Muscle of leg (tissue), 11 donors: ENCODE results near the gene ITPRIP. TPM values are rescaled to one million over a fixed set of nuclear protein-coding genes. Genes with fewer than 3 reads are reported as not detected.

Source experiments
- DNase-seq: peaks from one replicate; pipeline ENCODE4 v3.0.0; 2013
- H3K27ac ChIP-seq: one replicate; pipeline ENCODE4 v1.5.1; 2013; ENCODE audit warnings: mild to moderate bottlenecking, low read length, control low read depth
- H3K27me3 ChIP-seq: one replicate; pipeline ENCODE4 v1.6.1; 2013; ENCODE audit warnings: low read length; ENCODE audit not compliant: control insufficient read depth, insufficient read depth
- H3K36me3 ChIP-seq: one replicate; pipeline ENCODE4 v1.6.1; 2013; ENCODE audit warnings: low read length; ENCODE audit not compliant: control insufficient read depth, insufficient read depth
- H3K4me1 ChIP-seq: one replicate; pipeline ENCODE4 v1.6.1; 2013; ENCODE audit warnings: low read length; ENCODE audit not compliant: control insufficient read depth, insufficient read depth
- H3K4me3 ChIP-seq: one replicate; pipeline ENCODE4 v1.5.1; 2013; ENCODE audit warnings: low read length, control low read depth
- H3K9me3 ChIP-seq: replicated peaks from 2 replicates; pipeline ENCODE4 v1.6.1; 2013; ENCODE audit warnings: low read depth, low read length; ENCODE audit not compliant: control insufficient read depth
- WGBS: methylation state at CpG from one replicate; pipeline ENCODE4 v1.1.5; 2013; ENCODE audit warnings: missing lambda C conversion rate; ENCODE audit not compliant: insufficient coverage; 5-methylcytosine and 5-hydroxymethylcytosine counted together
- polyA plus RNA-seq, 8 donors: library from polyadenylated mRNA; unstranded; fragments of 120-200 nt; gene quantifications; one replicate each; pipeline versions ENCODE4 v1.2.1 to v1.2.3, GENCODE V29; 2013; ENCODE audit warnings: inconsistent platforms in 1 of 8, low replicate concordance in 1 of 8; ENCODE audit not compliant: insufficient read length in 8 of 8, insufficient read depth in 1 of 8
- total RNA-seq: library from RNA; stranded (reverse); fragments of 120-200 nt; gene quantifications from one replicate; pipeline ENCODE4 v1.2.4, GENCODE V29; 2013

ITPRIP gene
- total and polyA plus RNA-seq, 9 donors, result 2.6 to 10.8 (median 8.3) TPM

DNA sequence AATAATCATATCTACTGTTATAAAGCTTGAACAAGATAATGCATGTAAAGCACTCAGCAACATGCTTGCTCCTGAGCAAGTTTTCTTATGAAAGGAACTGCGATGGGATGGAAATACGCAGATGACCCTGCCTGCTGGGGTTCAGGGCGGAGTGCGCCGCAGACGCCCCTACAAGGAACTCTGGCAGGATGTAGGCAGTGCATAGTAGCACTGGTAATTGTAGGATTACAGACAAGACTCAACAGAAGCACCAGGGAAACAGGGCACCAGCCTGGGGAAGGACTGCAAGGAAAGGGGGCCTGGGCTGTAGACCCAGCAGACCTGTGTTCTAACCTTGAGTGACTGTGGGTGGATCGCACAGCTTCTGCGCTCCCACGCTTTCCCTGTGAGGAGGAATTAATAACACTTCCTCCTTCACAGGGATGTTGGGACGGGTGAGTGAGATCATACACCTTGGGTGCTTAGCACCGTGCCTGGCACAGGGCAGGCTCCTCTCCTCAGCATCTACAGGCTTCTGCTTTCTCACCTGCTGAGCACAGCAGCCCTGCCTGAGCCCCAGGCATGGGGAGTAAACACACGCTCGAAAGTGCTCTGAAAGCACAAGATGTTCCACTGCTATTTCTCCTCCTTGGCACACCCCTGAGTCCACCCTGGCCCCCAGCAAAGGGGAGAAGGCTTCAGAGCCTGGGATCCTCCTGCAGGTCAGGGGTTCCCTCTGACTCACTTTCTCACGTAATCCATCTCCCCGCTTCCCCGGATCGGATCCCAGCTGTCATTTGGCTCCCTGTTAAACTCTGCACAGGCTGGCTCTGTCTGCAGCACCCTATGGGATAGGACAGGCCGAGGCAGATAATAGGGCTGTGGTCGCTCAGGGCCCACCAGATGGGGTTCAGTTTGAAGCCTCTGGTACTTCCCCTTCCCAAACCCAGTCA lies 19.2 kb downstream of the ITPRIP start:
- Histone ChIP-seq H3K4me3 (no peak overlapping the region), H3K27ac (no peak overlapping the region), H3K4me1 (peaks cover 69% of the 10 kb centered on the region), H3K9me3 (no peaks in the 10 kb centered on the region), H3K27me3 (no peaks in the 10 kb centered on the region), H3K36me3 (peaks cover 16% of the 10 kb centered on the region)
- no peak for DNase-seq
- WGBS, result 69% methylated on average over 14 of the region's 19 CpGs

DNA sequence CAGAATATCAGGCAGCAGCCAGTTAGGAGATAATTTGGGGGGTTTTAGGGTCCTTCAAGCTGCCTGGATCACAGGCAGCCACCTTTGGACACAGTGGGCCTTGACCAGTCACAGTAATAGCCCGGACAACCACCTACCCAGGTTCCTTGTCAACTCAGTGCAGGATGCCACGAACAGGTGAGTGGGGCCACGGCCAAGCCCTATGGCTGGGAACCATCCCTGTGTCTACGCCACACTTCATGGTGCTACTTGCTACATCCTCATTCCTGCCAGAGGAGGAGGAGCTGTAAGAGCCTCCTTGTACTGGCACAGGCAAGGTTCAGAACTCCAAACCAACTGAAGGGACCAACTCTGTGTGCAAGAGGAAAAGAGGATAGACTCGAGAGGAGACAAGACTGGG lies 19.9 kb downstream of the ITPRIP start:
- Histone ChIP-seq H3K4me1 (peaks cover 62% of the 10 kb centered on the region), H3K27me3 (no peaks in the 10 kb centered on the region), H3K27ac (peak overlapping the region; percentile 17), H3K36me3 (peaks cover 23% of the 10 kb centered on the region), H3K4me3 (no peak overlapping the region), H3K9me3 (no peaks in the 10 kb centered on the region)
- 100% methylated on average over 3 of the region's 5 CpGs for WGBS
- no peak for DNase-seq

- Histone ChIP-seq H3K36me3 (peaks cover 26% of the 10 kb centered on the region), H3K27ac (peak overlapping the region; percentile 64), H3K4me1 (peaks cover 57% of the 10 kb centered on the region), H3K27me3 (no peaks in the 10 kb centered on the region), H3K4me3 (no peak overlapping the region), H3K9me3 (no peaks in the 10 kb centered on the region)
- DNase-seq, result peak; percentile 80
- 64% methylated on average over 5 of the region's 7 CpGs for WGBS
Observed at GRCh38 chr10:104317726-104318299, 20.5 kb downstream of the ITPRIP start.

DNA sequence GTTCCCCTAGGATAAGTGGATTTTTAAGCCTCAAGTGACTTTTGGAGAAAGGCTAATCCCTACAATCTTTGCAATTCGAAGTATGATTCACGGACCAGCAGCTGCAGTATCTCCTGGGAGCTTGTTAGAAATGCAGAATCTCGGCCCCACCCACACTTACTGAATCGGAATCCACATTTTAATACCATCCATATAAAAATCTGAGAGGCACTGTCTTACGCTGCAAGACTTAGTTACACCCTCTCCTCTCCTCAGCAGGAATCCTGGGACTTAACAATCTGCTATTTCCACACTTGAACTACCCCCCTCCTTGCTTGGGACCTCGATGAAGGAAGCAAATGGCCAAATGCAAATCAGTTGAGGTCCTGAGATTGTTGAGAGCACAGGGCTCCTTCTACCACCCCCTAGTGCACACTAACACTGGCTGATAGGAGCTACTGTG lies 21.0 kb downstream of the ITPRIP start:
- Histone ChIP-seq H3K4me1 (peaks cover 57% of the 10 kb centered on the region), H3K36me3 (peaks cover 26% of the 10 kb centered on the region), H3K27ac (peak overlapping the region; percentile 64), H3K4me3 (no peak overlapping the region), H3K27me3 (no peaks in the 10 kb centered on the region), H3K9me3 (no peaks in the 10 kb centered on the region)
- 19% methylated on average over 5 of the region's 6 CpGs for WGBS
- DNase-seq, result peak; percentile 88

DNA sequence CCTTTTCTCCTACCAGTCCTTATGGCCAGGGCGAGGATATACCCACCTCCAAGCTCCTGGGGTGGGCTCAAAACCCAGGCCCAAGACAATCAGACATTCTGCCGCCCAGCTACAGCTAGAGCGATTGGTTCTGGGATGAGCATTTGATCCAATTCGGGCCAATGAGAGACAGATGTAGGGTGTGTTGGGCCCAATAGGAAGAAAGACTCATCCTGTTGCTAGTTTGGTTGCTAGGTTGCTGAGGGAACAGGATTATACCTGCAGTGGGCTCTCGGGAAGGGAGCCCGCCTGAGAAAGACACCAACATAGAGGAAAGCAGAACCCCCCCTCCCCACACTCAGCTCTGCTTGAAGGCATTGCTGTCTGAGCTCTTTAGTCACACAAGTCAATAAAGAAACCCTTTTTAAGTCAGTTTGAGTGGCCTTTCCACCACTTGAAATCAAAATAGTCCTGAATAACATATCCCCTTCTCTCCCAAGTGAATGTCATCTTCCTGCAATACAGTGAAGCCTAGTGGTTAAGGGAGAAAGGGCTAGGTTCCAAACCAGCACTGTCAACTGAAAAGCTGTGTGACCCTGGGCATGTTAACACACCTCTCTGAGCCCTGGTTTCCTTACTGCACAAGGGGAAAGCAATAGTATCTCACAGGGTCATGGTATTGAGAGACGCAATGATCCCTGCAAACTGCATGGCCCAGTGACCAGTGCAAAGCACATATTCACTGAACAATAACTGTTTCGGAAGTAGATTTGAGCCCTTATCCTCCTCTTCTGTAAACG lies 21.8 kb downstream of the ITPRIP start:
- no peak overlapping the region for H3K4me3 ChIP-seq
- WGBS, result 38% methylated on average over 2 of the region's 9 CpGs
- H3K9me3 ChIP-seq, result no peaks in the 10 kb centered on the region
- peak overlapping the region; percentile 64 for H3K27ac ChIP-seq
- peaks cover 26% of the 10 kb centered on the region for H3K36me3 ChIP-seq
- H3K4me1 ChIP-seq, result peaks cover 53% of the 10 kb centered on the region
- DNase-seq, result no peak
- no peaks in the 10 kb centered on the region for H3K27me3 ChIP-seq

DNA sequence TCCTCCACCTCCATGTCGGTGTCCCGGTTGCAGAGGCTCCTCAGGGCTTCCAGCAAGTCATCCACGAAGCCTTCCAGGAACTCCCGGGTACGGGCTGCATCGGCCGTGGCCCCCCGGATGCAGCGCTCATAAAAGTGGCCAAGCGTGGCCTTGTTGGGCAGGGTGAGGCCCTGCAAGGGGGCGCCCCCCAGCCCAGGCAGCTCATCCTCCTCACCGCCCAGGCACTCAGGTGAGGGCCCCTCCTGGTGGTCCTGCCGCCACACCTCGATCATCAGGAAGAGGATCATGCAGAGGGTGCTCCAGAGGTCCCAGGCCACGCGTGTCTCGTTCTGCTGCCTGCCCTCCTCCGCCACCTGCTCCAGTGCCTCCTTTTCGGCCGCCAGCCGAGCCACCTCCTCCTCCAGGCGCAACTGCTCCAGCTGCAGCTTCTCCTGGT lies 22.8 kb downstream of the ITPRIP start:
- peaks cover 48% of the 10 kb centered on the region for H3K4me1 ChIP-seq
- no peaks in the 10 kb centered on the region for H3K27me3 ChIP-seq
- no peak overlapping the region for H3K27ac ChIP-seq
- H3K36me3 ChIP-seq, result peaks cover 29% of the 10 kb centered on the region
- WGBS, result 97% methylated on average over 22 of the region's 22 CpGs
- no peak overlapping the region for H3K4me3 ChIP-seq
- DNase-seq, result no peak
- H3K9me3 ChIP-seq, result no peaks in the 10 kb centered on the region

DNA sequence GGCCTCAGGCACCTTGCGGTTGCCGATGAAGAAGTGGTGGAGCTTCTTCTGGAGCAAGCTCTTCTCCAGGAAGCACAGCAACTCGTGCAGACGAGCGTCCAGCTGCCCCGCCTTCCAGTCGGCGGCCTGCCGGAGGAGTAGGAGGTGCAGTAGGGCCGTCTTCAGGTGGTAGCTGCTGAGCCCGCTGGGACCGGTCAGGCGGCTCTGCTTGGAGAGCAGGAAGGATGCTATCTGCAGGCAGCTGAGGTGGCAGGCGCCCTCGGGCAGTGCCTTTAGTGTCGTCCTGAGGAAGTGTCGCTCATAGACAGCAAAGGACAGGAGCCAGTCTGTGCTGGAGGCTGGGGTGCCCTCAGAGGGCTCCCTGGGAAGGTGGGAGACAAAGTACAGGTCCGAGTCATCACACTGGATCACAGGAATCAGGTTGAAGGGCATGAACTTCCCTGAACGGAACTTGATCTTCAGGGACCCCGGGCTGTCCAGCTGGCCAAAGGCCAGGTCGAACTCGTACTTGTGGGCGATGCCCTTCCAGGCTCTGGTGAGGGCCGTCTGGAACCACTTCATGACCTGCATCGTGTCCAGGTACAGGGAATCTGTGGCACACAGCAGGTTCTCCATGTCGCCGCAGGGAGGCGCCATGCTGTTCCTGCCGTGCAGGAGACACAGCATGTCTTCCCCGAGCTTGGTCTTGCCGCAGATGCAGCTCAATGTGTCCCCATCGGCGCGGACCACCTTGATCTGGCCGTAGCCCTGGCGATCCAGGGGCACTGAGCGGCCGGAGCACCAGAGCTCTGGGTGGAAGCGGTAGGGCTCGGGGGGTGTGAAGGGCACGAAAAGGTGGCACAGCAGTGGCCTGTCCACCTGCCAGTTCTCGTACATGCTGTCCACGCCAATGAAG lies 23.4 kb downstream of the ITPRIP start:
- no peak overlapping the region for H3K27ac ChIP-seq
- peaks cover 55% of the 10 kb centered on the region for H3K4me1 ChIP-seq
- 89% methylated on average over 43 of the region's 43 CpGs for WGBS
- no peak for DNase-seq
- H3K9me3 ChIP-seq, result no peaks in the 10 kb centered on the region
- H3K4me3 ChIP-seq, result no peak overlapping the region
- H3K27me3 ChIP-seq, result no peaks in the 10 kb centered on the region
- H3K36me3 ChIP-seq, result peaks cover 32% of the 10 kb centered on the region

- peaks cover 30% of the 10 kb centered on the region for H3K4me1 ChIP-seq
- H3K27me3 ChIP-seq, result no peaks in the 10 kb centered on the region
- DNase-seq, result no peak
- no peaks in the 10 kb centered on the region for H3K9me3 ChIP-seq
- 85% methylated on average over 3 of the region's 5 CpGs for WGBS
- no peak overlapping the region for H3K27ac ChIP-seq
- H3K36me3 ChIP-seq, result peaks cover 32% of the 10 kb centered on the region
- no peak overlapping the region for H3K4me3 ChIP-seq
Observed at GRCh38 chr10:104311184-104311720, 27.0 kb downstream of the ITPRIP start.
